ENCODE measurements around the gene GSPT2.
A peak's percentile ranks its signal among the peaks of the same experiment; 100 is the strongest.
"Not testable (repeated sequence)": the region's sequence is repeated elsewhere in the genome, so short reads cannot be mapped to it uniquely, and the experiment has no call there.

GSPT2 gene
- 11.0 to 15.5 (median 12.7) reads per million in 9 experiments for total RNA-seq

DNA sequence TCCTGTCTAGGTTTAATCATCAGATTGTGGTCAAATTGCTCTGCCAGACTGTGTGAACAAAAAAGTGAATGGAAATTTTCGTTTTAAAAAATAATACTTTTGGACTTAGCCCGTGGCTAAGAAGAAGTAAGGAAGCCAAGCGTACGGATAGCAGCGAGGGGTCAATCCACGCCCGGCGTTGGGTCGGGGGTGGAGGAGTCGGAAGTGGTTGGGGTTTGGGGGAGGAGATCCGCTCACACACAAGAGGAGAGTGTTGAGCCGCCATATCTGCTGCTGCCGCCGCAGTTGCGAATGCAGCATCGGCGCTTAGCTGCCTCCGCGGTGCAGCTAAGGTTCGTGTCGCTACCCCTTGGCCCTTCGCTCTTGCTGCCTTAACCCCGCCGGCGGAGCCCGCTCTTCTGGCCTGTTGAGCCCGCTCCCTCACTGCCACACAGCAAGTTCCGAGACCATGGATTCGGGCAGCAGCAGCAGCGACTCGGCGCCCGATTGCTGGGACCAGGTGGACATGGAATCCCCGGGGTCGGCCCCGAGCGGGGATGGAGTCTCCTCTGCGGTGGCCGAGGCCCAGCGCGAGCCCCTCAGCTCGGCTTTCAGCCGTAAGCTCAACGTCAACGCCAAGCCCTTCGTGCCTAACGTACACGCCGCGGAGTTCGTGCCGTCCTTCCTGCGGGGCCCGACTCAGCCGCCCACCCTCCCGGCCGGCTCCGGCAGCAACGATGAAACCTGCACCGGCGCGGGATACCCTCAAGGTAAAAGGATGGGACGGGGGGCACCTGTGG, at the start of gene GSPT2:
Gene GSPT2, plus strand, starts transcription at position 264 of the 779 bp plus-strand sequence. Its CDS starts 185 bp downstream, at position 449.
- peak within 1 kb of the TSS; percentile 80 to 83 for H3K4me3 Mint-ChIP-seq
- peaks cover 0 to 13% of the 10 kb centered on the region in 2 donors for H3K27me3 Mint-ChIP-seq
- peak within 1 kb of the TSS; percentile 68 to 85 for H3K27ac Mint-ChIP-seq
- peaks cover 0 to 8% of the 10 kb centered on the region in 2 donors for H3K9me3 Mint-ChIP-seq
- ATAC-seq (replicated peaks): peak; percentile 94
- DNase-seq: peak; percentile 17 to 33 (median 24)
- no peaks in the 10 kb centered on the region for H3K36me3 Mint-ChIP-seq (ENCODE audit: insufficient read depth)
- H3K4me1 Mint-ChIP-seq (ENCODE audit: low read depth in 2 of 2): peaks cover 6 to 8% of the 10 kb centered on the region in 2 donors

DNA sequence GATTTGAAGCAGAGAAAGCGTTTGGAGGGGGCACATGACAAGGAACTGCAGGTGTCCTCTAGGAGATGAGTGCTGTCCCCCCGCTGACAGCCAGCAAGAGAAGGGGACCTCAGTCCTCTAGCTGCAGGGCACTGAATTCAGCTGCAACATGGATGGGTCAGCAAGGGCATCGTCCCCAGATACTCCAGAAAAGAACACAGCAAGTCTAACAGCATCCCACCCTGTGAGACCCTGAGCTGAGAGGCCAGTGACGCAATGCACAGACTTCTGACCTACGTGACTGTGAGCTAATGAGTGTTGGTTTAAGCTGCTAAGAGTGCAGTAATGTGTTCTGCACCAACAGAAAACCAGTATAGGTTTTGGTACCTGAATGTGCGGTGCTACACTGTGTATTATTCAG, 49.0 kb upstream of the GSPT2 start:
- Mint-ChIP-seq H3K27me3 (peaks cover 17 to 31% of the 10 kb centered on the region in 2 donors), H3K27ac (no peak overlapping the region), H3K4me1 (ENCODE audit: low read depth in 2 of 2) (no peaks in the 10 kb centered on the region), H3K36me3 (ENCODE audit: insufficient read depth) (no peaks in the 10 kb centered on the region), H3K4me3 (no peak overlapping the region), H3K9me3 (no peaks in the 10 kb centered on the region)
- DNase-seq (no peak), ATAC-seq (replicated peaks) (no peak)

GRCh38 chrX:51697397-51697796, 45.8 kb upstream of the GSPT2 start:
- no peak overlapping the region for H3K4me3 Mint-ChIP-seq
- no peaks in the 10 kb centered on the region for H3K36me3 Mint-ChIP-seq (ENCODE audit: insufficient read depth)
- peaks cover 17 to 31% of the 10 kb centered on the region in 2 donors for H3K27me3 Mint-ChIP-seq
- H3K27ac Mint-ChIP-seq: no peak overlapping the region
- no peaks in the 10 kb centered on the region for H3K4me1 Mint-ChIP-seq (ENCODE audit: low read depth in 2 of 2)
- ATAC-seq (replicated peaks) (no peak), DNase-seq (no peak)
- H3K9me3 Mint-ChIP-seq: no peaks in the 10 kb centered on the region

DNA sequence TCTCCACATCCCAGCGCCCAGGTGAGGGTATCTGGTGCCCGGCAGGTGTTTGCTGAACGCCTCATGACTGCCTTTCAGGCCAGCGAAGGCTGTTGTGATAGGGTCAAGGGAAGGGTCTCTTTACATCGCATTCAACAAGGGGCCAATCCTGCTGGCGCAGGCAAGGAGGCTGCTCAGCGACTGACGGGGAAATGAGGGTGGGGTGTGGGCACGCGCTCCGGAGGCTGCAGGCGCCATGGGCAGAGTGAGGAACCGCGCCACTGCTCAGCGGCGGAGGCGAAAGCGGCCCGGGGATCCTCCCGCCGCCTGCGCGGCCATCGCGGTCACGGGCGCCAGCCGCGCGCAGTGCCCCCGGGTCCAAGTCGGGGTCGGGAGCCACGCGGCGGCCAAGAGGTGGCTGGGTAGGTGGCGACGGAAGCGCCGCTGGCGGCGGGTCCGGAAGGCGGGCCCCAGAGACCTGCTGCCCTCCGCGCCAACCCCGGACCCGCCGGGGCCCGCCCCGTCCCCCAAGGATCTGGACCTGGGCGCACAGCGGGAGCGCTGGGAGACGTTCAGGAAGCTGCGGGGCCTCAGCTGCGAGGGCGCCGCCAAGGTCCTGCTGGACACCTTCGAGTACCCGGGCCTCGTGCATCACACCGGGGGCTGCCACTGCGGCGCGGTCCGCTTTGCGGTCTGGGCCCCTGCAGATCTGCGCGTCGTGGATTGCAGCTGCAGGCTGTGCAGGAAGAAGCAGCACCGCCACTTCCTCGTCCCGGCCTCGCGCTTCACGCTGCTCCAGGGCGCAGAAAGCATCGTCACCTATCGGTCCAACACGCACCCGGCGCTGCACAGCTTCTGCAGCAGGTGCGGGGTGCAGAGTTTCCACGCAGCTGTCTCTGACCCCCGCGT, 32.7 kb upstream of the GSPT2 start, which contains the start of gene CENPVL1:
Gene CENPVL1, plus strand, starts transcription at position 236 of the 888 bp plus-strand sequence. Its CDS starts 0 bp downstream, at position 236.
- not testable (repeated sequence) for H3K4me3 Mint-ChIP-seq; DNase-seq; H3K36me3 Mint-ChIP-seq (ENCODE audit: insufficient read depth); H3K4me1 Mint-ChIP-seq (ENCODE audit: low read depth in 2 of 2); ATAC-seq (replicated peaks); H3K27ac Mint-ChIP-seq; H3K9me3 Mint-ChIP-seq; H3K27me3 Mint-ChIP-seq

- not testable (repeated sequence) for ATAC-seq (replicated peaks); H3K9me3 Mint-ChIP-seq; H3K27ac Mint-ChIP-seq; H3K4me3 Mint-ChIP-seq; H3K4me1 Mint-ChIP-seq (ENCODE audit: low read depth in 2 of 2); H3K27me3 Mint-ChIP-seq; H3K36me3 Mint-ChIP-seq (ENCODE audit: insufficient read depth); DNase-seq
Observed at GRCh38 chrX:51712943-51713647, 30.1 kb upstream of the GSPT2 start.

DNA sequence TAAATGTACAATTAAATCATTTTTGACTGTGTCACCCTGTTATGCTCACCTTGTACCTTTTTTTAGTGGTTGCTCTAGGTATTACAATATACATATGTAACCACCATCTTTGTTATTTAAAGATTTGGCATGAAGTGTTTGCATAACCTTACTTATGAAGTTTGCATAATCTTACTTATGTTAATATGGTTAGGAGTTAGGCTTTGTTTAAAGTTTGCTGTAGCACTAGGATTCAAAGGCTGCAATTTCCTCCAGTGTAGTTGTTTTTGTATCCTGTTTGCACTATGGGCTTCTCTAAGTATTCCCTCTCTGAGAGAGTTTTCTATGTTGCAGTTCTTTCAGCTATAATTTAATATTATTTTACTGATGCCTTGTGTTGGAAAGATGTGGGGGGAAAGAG, 15.0 kb upstream of the GSPT2 start:
- H3K27me3 Mint-ChIP-seq: peaks cover 19 to 26% of the 10 kb centered on the region in 2 donors
- H3K4me3 Mint-ChIP-seq: no peak overlapping the region
- no peak overlapping the region for H3K27ac Mint-ChIP-seq
- H3K36me3 Mint-ChIP-seq (ENCODE audit: insufficient read depth): no peaks in the 10 kb centered on the region
- DNase-seq (no peak), ATAC-seq (replicated peaks) (no peak)
- no peaks in the 10 kb centered on the region for H3K4me1 Mint-ChIP-seq (ENCODE audit: low read depth in 2 of 2)
- H3K9me3 Mint-ChIP-seq: no peaks in the 10 kb centered on the region

GRCh38 chrX:51737091-51737490, 6.2 kb upstream of the GSPT2 start:
- Mint-ChIP-seq H3K36me3 (ENCODE audit: insufficient read depth) (no peaks in the 10 kb centered on the region), H3K4me1 (ENCODE audit: low read depth in 2 of 2) (no peaks in the 10 kb centered on the region), H3K9me3 (no peaks in the 10 kb centered on the region), H3K27me3 (peaks cover 23 to 59% of the 10 kb centered on the region in 2 donors), H3K4me3 (no peak overlapping the region), H3K27ac (no peak overlapping the region)
- DNase-seq (no peak), ATAC-seq (replicated peaks) (no peak)

DNA sequence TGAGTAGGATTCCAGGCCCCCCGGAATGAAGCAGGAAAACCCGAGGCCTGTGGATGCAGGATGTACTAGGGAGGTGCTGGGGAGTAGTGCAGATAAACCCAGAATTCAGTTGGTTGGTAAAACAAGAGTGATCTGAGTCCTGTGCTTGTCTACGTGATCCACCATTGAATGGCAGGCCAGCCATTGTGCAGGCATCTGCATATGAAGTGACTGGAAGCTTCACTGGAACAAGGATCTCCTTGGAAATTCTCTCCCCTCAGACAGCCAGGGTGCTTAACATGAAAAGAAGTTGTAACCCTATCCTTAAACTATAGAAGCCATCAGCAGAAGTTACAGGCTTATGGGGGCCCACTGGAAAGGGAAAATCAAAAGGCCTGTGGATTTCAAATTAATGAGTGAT, 656 bp upstream of the GSPT2 start:
- no peak for DNase-seq
- Mint-ChIP-seq H3K4me3 (no peak overlapping the region), H3K36me3 (ENCODE audit: insufficient read depth) (no peaks in the 10 kb centered on the region), H3K27me3 (peaks cover 0 to 21% of the 10 kb centered on the region in 2 donors), H3K27ac (peak overlapping the region in 1 of 2 donors; percentile 85), H3K9me3 (peaks cover 0 to 8% of the 10 kb centered on the region in 2 donors), H3K4me1 (ENCODE audit: low read depth in 2 of 2) (peaks cover 6 to 8% of the 10 kb centered on the region in 2 donors)
- ATAC-seq (replicated peaks): no peak

DNA sequence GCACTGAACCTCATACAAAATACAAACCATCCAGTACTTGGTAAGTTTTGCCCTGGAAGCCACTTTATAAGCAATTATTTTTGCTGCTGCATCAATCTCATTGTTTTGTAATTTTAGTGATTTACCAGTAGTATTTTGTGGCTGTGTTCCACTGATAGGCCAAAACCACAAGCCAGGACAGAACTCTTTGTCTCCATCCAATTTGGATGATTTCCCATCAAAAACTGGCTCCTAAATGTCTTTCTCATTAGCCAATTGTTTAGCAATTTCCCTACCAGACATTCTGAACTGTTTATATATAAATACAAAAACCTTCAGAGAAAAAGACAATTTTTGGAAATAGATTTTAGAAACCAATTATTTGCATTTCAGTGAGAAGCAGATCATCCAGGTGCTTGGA, 4.4 kb downstream of the GSPT2 start:
- Mint-ChIP-seq H3K4me3 (no peak overlapping the region), H3K9me3 (peaks cover 0 to 8% of the 10 kb centered on the region in 2 donors), H3K27ac (no peak overlapping the region), H3K27me3 (no peaks in the 10 kb centered on the region), H3K36me3 (ENCODE audit: insufficient read depth) (no peaks in the 10 kb centered on the region), H3K4me1 (ENCODE audit: low read depth in 2 of 2) (peaks cover 6 to 8% of the 10 kb centered on the region in 2 donors)
- DNase-seq (no peak), ATAC-seq (replicated peaks) (no peak)

DNA sequence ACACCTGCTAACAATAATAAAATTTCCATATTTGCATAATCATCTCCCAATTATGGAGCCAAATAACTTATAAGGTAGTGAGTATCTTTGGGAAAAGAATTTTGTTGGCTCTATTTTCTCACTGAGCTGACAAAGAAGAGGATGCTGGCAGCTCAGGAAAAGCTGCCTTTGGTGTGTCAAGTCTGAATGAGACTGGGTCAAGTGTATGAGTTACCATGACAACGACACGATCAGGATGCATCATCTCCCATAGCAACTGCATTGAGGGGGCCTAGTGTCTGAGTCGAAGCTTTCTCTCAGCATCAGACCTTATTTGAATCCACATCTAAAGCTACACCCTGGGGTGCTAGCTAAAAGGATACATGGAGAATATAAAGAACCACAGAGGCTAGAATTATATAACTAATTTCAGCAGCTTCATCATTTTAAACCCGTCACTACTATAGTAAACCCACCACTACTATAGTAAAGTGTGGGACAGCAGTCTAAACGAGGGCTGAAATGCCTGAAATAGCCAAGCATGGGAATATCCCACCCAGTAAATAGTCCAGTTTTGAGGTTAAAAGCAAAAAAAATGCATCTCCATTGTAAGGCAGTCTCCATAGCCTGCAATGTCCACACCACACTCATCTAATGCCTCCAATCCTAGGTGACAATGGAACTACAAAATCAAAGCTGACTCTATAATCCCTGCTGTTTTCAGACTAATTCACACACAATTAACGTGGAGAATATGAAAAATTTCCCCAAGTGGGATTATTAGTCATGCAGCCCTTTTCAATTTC, 16.0 kb downstream of the GSPT2 start:
- H3K9me3 Mint-ChIP-seq: no peaks in the 10 kb centered on the region
- no peak for ATAC-seq (replicated peaks)
- peaks cover 0 to 10% of the 10 kb centered on the region in 2 donors for H3K27me3 Mint-ChIP-seq
- no peak overlapping the region for H3K4me3 Mint-ChIP-seq
- no peaks in the 10 kb centered on the region for H3K4me1 Mint-ChIP-seq (ENCODE audit: low read depth in 2 of 2)
- no peak overlapping the region for H3K27ac Mint-ChIP-seq
- DNase-seq: no peak
- H3K36me3 Mint-ChIP-seq (ENCODE audit: insufficient read depth): no peaks in the 10 kb centered on the region

DNA sequence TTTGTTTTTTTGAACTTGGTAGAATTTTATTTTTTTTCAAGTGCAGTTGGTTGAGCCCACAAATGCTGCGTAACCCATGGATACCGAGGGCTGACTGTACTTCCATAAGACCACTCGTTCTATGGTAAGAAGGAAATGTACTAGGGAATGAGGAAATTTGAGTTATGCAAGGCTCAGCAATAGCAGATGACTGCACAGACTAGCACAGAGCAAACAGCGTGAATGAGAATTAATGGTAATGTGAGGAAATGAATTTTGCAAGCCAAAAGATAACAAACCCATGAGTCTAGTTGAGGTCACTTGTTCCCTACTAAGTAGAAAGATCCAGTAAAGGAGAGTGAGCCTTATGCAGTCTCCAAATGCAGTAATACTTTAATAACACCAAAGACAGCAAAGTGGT, 17.4 kb downstream of the GSPT2 start:
- no peaks in the 10 kb centered on the region for H3K4me1 Mint-ChIP-seq (ENCODE audit: low read depth in 2 of 2)
- no peaks in the 10 kb centered on the region for H3K36me3 Mint-ChIP-seq (ENCODE audit: insufficient read depth)
- H3K27me3 Mint-ChIP-seq: peaks cover 4 to 9% of the 10 kb centered on the region in 2 donors
- no peak overlapping the region for H3K27ac Mint-ChIP-seq
- DNase-seq (no peak), ATAC-seq (replicated peaks) (no peak)
- no peak overlapping the region for H3K4me3 Mint-ChIP-seq
- H3K9me3 Mint-ChIP-seq: no peaks in the 10 kb centered on the region

DNA sequence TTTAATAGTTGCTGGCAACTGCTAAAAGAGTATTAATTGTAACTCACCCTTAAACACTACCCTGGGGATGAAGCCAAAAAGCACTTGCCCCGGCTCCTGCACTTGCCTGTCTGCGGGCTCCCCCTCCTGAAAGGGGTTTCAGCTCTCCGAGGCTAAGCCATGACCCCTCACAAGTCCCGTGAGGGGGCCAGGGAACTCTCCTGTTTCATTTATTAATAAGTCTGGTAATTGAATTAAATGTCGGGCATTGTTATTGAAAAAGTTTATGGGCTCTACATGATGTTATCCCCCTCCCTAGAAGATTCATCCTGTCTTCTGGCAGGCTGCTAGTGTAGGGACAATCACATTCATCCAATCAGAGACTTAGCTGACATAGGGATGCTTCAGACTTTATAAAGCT, 23.3 kb downstream of the GSPT2 start:
- no peak for DNase-seq
- Mint-ChIP-seq H3K27me3 (peaks cover 16 to 21% of the 10 kb centered on the region in 2 donors), H3K36me3 (ENCODE audit: insufficient read depth) (no peaks in the 10 kb centered on the region), H3K9me3 (no peaks in the 10 kb centered on the region), H3K4me3 (no peak overlapping the region), H3K27ac (no peak overlapping the region), H3K4me1 (ENCODE audit: low read depth in 2 of 2) (no peaks in the 10 kb centered on the region)
- no peak for ATAC-seq (replicated peaks)
